GM12873 (cell line): ENCODE results near the gene HNRNPD.

Experiments used
- CTCF ChIP-seq: IDR thresholded peaks from 2 replicates; pipeline ENCODE4 v1.5.1; 2012; ENCODE audit warnings: low read depth, mild to moderate bottlenecking, moderate library complexity, low read length, control low read depth; ENCODE audit not compliant: insufficient read depth; ENCODE audit errors: missing control alignments

HNRNPD gene

GRCh38 chr4:82367438-82368097 lies 6.2 kb downstream of the HNRNPD start:
- TF ChIP-seq CTCF = no peak

- TF ChIP-seq CTCF = no peak
Observed at GRCh38 chr4:82363896-82364487, 9.8 kb downstream of the HNRNPD start.

- no peak for TF ChIP-seq CTCF
Observed at GRCh38 chr4:82362565-82362964, 11.2 kb downstream of the HNRNPD start.

DNA sequence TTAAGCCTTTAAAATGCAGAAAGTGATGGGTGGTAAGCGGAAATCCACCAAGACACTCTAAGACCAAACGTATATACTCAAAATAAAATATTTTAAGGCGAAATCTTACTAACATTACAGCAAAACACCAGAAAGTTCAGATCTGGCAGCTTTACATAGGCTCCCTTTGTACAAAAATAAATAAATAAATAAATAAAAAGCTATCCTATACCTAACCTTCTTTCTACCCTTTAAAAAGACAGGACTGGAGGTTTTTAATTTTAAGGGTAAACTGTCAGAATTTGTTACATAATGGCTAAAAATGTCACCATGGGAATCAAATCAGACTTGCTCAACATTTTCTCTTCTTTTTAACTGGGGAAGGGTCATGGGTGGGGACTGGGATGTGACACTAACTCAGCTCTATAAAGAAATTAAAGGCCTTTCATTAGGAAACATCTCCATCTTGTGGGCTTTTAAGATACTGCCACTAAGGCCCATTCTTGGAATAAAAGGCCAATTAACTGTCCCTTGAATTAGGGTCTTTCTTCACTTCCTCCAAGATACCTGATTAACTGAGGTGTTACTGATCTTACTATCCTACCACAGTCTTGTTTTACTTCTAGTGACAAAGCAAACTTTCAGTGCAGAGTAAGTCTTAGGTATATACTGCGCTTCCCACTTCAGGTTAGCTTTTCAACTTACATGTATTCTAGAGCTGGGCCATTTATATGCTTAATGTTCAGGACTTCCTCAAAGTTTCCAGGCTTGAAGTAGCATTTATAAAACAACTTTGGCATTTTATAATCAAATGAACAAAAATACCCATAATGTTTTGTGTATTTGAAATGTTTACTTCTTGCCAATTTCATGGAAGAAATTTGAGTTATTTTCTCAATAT lies 13.3 kb downstream of the HNRNPD start:
- TF ChIP-seq CTCF = peak; percentile 54

DNA sequence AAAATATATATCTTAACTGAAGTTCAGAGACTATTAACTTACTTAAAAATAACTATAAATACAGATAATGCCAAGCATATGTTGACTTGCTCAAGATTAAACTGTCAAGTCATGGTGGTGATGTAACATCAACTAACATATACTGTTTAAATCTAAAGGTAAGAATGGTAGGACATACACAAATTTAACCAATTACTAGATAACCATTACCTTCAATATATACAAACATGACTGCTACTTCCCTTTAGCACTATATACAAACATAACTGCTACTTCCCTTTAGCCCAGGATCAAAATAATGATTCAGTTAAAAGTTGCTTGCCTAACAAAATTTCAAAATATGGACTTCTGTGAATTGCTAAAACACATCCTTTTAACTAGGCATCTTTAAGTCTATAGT lies 14.9 kb downstream of the HNRNPD start:
- no peak for TF ChIP-seq CTCF

- no peak for TF ChIP-seq CTCF
Observed at GRCh38 chr4:82357640-82358039, 16.2 kb downstream of the HNRNPD start.

- TF ChIP-seq CTCF = no peak
Observed at GRCh38 chr4:82354788-82355187, 19.0 kb downstream of the HNRNPD start.
